ENCODE results near the gene ANK2.

GRCh38 chr4:113179091-113179490, 129.6 kb downstream of the ANK2 start:
- TF ChIP-seq POLR2AphosphoS5 (IDR thresholded peaks at IDR 0.05; ENCODE audit: low read depth) (no peak), EZH2 (IDR thresholded peaks at IDR 0.05; ENCODE audit: low read depth, unreplicated experiment) (no peak), CREB1 (CRISPR knock-in tag; IDR thresholded peaks at IDR 0.05; ENCODE audit: low read depth) (no peak), CTCF (conservative IDR thresholded peaks at IDR 0.05; ENCODE audit: low read depth in 2 of 2) (no peak), ZNF331 (CRISPR knock-in tag; IDR thresholded peaks at IDR 0.05; ENCODE audit: low read depth) (no peak), STAT1 (IDR thresholded peaks at IDR 0.05; ENCODE audit: unreplicated experiment) (no peak), EZH2phosphoT487 (IDR thresholded peaks at IDR 0.05; ENCODE audit: unreplicated experiment) (no peak), ETS1 (IDR thresholded peaks at IDR 0.05) (no peak), ZNF462 (CRISPR knock-in tag; IDR thresholded peaks at IDR 0.05) (no peak), JUNB (IDR thresholded peaks at IDR 0.05; ENCODE audit: unreplicated experiment) (no peak), ZNF114 (CRISPR knock-in tag; IDR thresholded peaks at IDR 0.05) (no peak)
- TF ChIP-seq, protein P1, sequence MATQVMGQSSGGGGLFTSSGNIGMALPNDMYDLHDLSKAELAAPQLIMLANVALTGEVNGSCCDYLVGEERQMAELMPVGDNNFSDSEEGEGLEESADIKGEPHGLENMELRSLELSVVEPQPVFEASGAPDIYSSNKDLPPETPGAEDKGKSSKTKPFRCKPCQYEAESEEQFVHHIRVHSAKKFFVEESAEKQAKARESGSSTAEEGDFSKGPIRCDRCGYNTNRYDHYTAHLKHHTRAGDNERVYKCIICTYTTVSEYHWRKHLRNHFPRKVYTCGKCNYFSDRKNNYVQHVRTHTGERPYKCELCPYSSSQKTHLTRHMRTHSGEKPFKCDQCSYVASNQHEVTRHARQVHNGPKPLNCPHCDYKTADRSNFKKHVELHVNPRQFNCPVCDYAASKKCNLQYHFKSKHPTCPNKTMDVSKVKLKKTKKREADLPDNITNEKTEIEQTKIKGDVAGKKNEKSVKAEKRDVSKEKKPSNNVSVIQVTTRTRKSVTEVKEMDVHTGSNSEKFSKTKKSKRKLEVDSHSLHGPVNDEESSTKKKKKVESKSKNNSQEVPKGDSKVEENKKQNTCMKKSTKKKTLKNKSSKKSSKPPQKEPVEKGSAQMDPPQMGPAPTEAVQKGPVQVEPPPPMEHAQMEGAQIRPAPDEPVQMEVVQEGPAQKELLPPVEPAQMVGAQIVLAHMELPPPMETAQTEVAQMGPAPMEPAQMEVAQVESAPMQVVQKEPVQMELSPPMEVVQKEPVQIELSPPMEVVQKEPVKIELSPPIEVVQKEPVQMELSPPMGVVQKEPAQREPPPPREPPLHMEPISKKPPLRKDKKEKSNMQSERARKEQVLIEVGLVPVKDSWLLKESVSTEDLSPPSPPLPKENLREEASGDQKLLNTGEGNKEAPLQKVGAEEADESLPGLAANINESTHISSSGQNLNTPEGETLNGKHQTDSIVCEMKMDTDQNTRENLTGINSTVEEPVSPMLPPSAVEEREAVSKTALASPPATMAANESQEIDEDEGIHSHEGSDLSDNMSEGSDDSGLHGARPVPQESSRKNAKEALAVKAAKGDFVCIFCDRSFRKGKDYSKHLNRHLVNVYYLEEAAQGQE (IDR thresholded peaks at IDR 0.05; ENCODE audit: unreplicated experiment): no peak
